Measurements from ENCODE around the gene NGRN.
A peak's percentile ranks its signal among the peaks of the same experiment; 100 is the strongest.
"Not testable (repeated sequence)": the region's sequence is repeated elsewhere in the genome, so short reads cannot be mapped to it uniquely, and the experiment has no call there.

The NGRN gene

GRCh38 chr15:90286678-90287077 is 21.2 kb downstream of the NGRN start:
- DNase-seq = no peak

- no peak for DNase-seq
Observed at GRCh38 chr15:90287101-90287500, 21.6 kb downstream of the NGRN start.

GRCh38 chr15:90287946-90288345 is 22.5 kb downstream of the NGRN start:
- no peak for DNase-seq

- no peak for DNase-seq
Observed at GRCh38 chr15:90291679-90292356, 26.3 kb downstream of the NGRN start.

GRCh38 chr15:90293040-90293810 is 27.8 kb downstream of the NGRN start:
- peak; percentile 35 for DNase-seq

- DNase-seq = no peak
Observed at GRCh38 chr15:90294159-90294558, 28.7 kb downstream of the NGRN start.

GRCh38 chr15:90294601-90295269 is 29.3 kb downstream of the NGRN start:
- DNase-seq = no peak

- no peak for DNase-seq
Observed at GRCh38 chr15:90295270-90295648, 29.8 kb downstream of the NGRN start.

GRCh38 chr15:90296316-90296884 is 30.9 kb downstream of the NGRN start:
- not testable (repeated sequence) for DNase-seq

GRCh38 chr15:90297021-90297420 is 31.5 kb downstream of the NGRN start:
- no peak for DNase-seq

- no peak for DNase-seq
Observed at GRCh38 chr15:90300541-90300940, 35.1 kb downstream of the NGRN start.

GRCh38 chr15:90300988-90301706 is 35.7 kb downstream of the NGRN start:
- DNase-seq = peak; percentile 7

GRCh38 chr15:90301707-90302300 is 36.3 kb downstream of the NGRN start:
- DNase-seq = no peak

GRCh38 chr15:90305355-90305754 is 39.9 kb downstream of the NGRN start:
- not testable (repeated sequence) for DNase-seq

GRCh38 chr15:90305932-90306331 is 40.5 kb downstream of the NGRN start:
- no peak for DNase-seq

- no peak for DNase-seq
Observed at GRCh38 chr15:90306560-90306959, 41.1 kb downstream of the NGRN start.

- DNase-seq = no peak
Observed at GRCh38 chr15:90307661-90308060, 42.2 kb downstream of the NGRN start.

GRCh38 chr15:90309020-90309419 is 43.5 kb downstream of the NGRN start:
- DNase-seq = no peak

GRCh38 chr15:90315278-90315982 is 50.0 kb downstream of the NGRN start:
- no peak for DNase-seq

GRCh38 chr15:90316139-90316538 is 50.7 kb downstream of the NGRN start:
- DNase-seq = no peak

- no peak for DNase-seq
Observed at GRCh38 chr15:90318591-90318990, 53.1 kb downstream of the NGRN start.
